Mesothelial cell of epicardium (in vitro differentiated cells): ENCODE data around the gene LAMTOR5. TPM values are rescaled to one million over a fixed set of nuclear protein-coding genes. Genes with fewer than 3 reads are reported as not detected.
"Not testable (repeated sequence)": the region's sequence is repeated elsewhere in the genome, so short reads cannot be mapped to it uniquely, and the experiment has no call there.

ENCODE experiments used
- DNase-seq, 2 experiments: peaks; one replicate each; pipeline ENCODE4 v3.0.0; 2021; ENCODE audit warnings: low spot score in 2 of 2; ENCODE audit not compliant: unreplicated experiment in 2 of 2
- H3K27ac Mint-ChIP-seq: 2 replicates; pipeline ENCODE4 v1.8.0; 2021; ENCODE audit warnings: mixed read lengths
- H3K27me3 Mint-ChIP-seq: 2 replicates; pipeline ENCODE4 v1.8.0; 2021; ENCODE audit warnings: low read depth, mixed read lengths
- H3K36me3 Mint-ChIP-seq: 2 replicates; pipeline ENCODE4 v1.8.0; 2021; ENCODE audit warnings: mixed read lengths
- H3K4me1 Mint-ChIP-seq: 2 replicates; pipeline ENCODE4 v1.8.0; 2021; ENCODE audit warnings: mixed read lengths
- H3K4me3 Mint-ChIP-seq: 2 replicates; pipeline ENCODE4 v1.8.0; 2021; ENCODE audit warnings: mild to moderate bottlenecking, moderate library complexity, mixed read lengths
- H3K9me3 Mint-ChIP-seq: 2 replicates; pipeline ENCODE4 v1.8.0; 2021; ENCODE audit warnings: mixed read lengths
- CTCF ChIP-seq: fragments of 200-600 bp; sonication (generic); IDR thresholded peaks from one replicate; pipeline ENCODE4 v1.5.0; 2021; ENCODE audit warnings: antibody characterized with exemption; ENCODE audit not compliant: unreplicated experiment
- total RNA-seq: library from RNA; stranded (reverse); gene quantifications from 3 replicates; pipeline ENCODE4 v1.2.1, GENCODE V29; 2021

The LAMTOR5 gene
- total RNA-seq, 1 donor from 2014 or later, result 97.8 TPM

GRCh38 chr1:110441888-110442287 is 34.4 kb upstream of the LAMTOR5 start:
- Mint-ChIP-seq H3K4me1 (peaks cover 48% of the 10 kb centered on the region), H3K27me3 (no peaks in the 10 kb centered on the region), H3K36me3 (no peaks in the 10 kb centered on the region), H3K4me3 (no peak overlapping the region), H3K9me3 (no peaks in the 10 kb centered on the region), H3K27ac (peak overlapping the region; percentile 1)
- no peak for DNase-seq
- TF ChIP-seq CTCF, result no peak

GRCh38 chr1:110440877-110441276 is 33.4 kb upstream of the LAMTOR5 start:
- H3K9me3 Mint-ChIP-seq, result no peaks in the 10 kb centered on the region
- peaks cover 57% of the 10 kb centered on the region for H3K4me1 Mint-ChIP-seq
- no peaks in the 10 kb centered on the region for H3K36me3 Mint-ChIP-seq
- no peak overlapping the region for H3K4me3 Mint-ChIP-seq
- H3K27me3 Mint-ChIP-seq, result no peaks in the 10 kb centered on the region
- DNase-seq, result no peak
- H3K27ac Mint-ChIP-seq, result peak overlapping the region; percentile 51
- no peak for TF ChIP-seq CTCF

GRCh38 chr1:110439873-110440272 is 32.4 kb upstream of the LAMTOR5 start:
- not testable (repeated sequence) for H3K4me3 Mint-ChIP-seq

GRCh38 chr1:110438893-110439292 is 31.4 kb upstream of the LAMTOR5 start:
- no peak for DNase-seq
- Mint-ChIP-seq H3K4me3 (no peak overlapping the region), H3K36me3 (no peaks in the 10 kb centered on the region), H3K27me3 (no peaks in the 10 kb centered on the region), H3K27ac (peak overlapping the region; percentile 94), H3K4me1 (peaks cover 75% of the 10 kb centered on the region), H3K9me3 (no peaks in the 10 kb centered on the region)
- no peak for TF ChIP-seq CTCF

More at GRCh38 chr1:110439873-110440272, 32.4 kb upstream of the LAMTOR5 start:
- H3K9me3 Mint-ChIP-seq, H3K36me3 Mint-ChIP-seq, DNase-seq, H3K27me3 Mint-ChIP-seq: not testable (repeated sequence)
- peaks cover 67% of the 10 kb centered on the region for H3K4me1 Mint-ChIP-seq
- H3K27ac Mint-ChIP-seq, result peak overlapping the region; percentile 94

GRCh38 chr1:110437645-110438299 is 30.3 kb upstream of the LAMTOR5 start:
- H3K27me3 Mint-ChIP-seq, H3K36me3 Mint-ChIP-seq, H3K9me3 Mint-ChIP-seq, H3K4me3 Mint-ChIP-seq, DNase-seq: not testable (repeated sequence)
- Mint-ChIP-seq H3K4me1 (peaks cover 86% of the 10 kb centered on the region), H3K27ac (peak overlapping the region; percentile 94)

- Mint-ChIP-seq H3K27ac (peak overlapping the region; percentile 94), H3K27me3 (no peaks in the 10 kb centered on the region), H3K9me3 (no peaks in the 10 kb centered on the region), H3K4me3 (no peak overlapping the region), H3K4me1 (peaks cover 81% of the 10 kb centered on the region), H3K36me3 (no peaks in the 10 kb centered on the region)
- peak; percentile 29 to 59 for DNase-seq
- TF ChIP-seq CTCF, result no peak
These were observed 29.1 kb upstream of the LAMTOR5 start for GRCh38 chr1:110436635-110437034.

GRCh38 chr1:110434946-110435345 is 27.5 kb upstream of the LAMTOR5 start:
- Mint-ChIP-seq H3K27me3 (no peaks in the 10 kb centered on the region), H3K9me3 (no peaks in the 10 kb centered on the region), H3K27ac (peak overlapping the region; percentile 94), H3K4me3 (no peak overlapping the region), H3K36me3 (no peaks in the 10 kb centered on the region), H3K4me1 (peaks cover 70% of the 10 kb centered on the region)
- no peak for DNase-seq
- no peak for TF ChIP-seq CTCF
